GM18505 (cell line): Measurements from ENCODE around the gene RBCK1.
"Not testable (repeated sequence)": the region's sequence is repeated elsewhere in the genome, so short reads cannot be mapped to it uniquely, and the experiment has no call there.

ENCODE experiments used
- ATAC-seq: cut with Tn5 transposase; IDR thresholded peaks from one replicate; pipeline ENCODE4 v1.9.1; 2021; ENCODE audit not compliant: unreplicated experiment
- POLR2A ChIP-seq: IDR thresholded peaks from 4 replicates; pipeline ENCODE4 v1.6.1; 2011; ENCODE audit warnings: borderline replicate concordance; ENCODE audit not compliant: insufficient read depth, insufficient read length; ENCODE audit errors: extremely low read depth

RBCK1 gene

GRCh38 chr20:382291-383115, 25.6 kb upstream of the RBCK1 start:
- peak; percentile 11 for ATAC-seq
- no peak for TF ChIP-seq POLR2A

- ATAC-seq = no peak
- no peak for TF ChIP-seq POLR2A
Measured at GRCh38 chr20:383889-384288, 24.2 kb upstream of the RBCK1 start.

GRCh38 chr20:384723-385122, 23.4 kb upstream of the RBCK1 start:
- ATAC-seq = no peak
- TF ChIP-seq POLR2A = no peak

- ATAC-seq = no peak
- no peak for TF ChIP-seq POLR2A
Measured at GRCh38 chr20:385448-385847, 22.7 kb upstream of the RBCK1 start.

- ATAC-seq = not testable (repeated sequence)
Measured at GRCh38 chr20:386634-387033, 21.5 kb upstream of the RBCK1 start.

GRCh38 chr20:387520-387919, 20.6 kb upstream of the RBCK1 start:
- TF ChIP-seq POLR2A = no peak
- no peak for ATAC-seq

- no peak for TF ChIP-seq POLR2A
- no peak for ATAC-seq
Measured at GRCh38 chr20:388034-388994, 19.8 kb upstream of the RBCK1 start.

- ATAC-seq = no peak
- no peak for TF ChIP-seq POLR2A
Measured at GRCh38 chr20:389220-389619, 18.9 kb upstream of the RBCK1 start.

- TF ChIP-seq POLR2A = no peak
- ATAC-seq = no peak
Measured at GRCh38 chr20:391041-391711, 16.9 kb upstream of the RBCK1 start.

- not testable (repeated sequence) for ATAC-seq
Measured at GRCh38 chr20:393296-393695, 14.8 kb upstream of the RBCK1 start.

- TF ChIP-seq POLR2A = no peak
- no peak for ATAC-seq
Measured at GRCh38 chr20:396252-396618, 11.9 kb upstream of the RBCK1 start.

GRCh38 chr20:396619-397431, 11.3 kb upstream of the RBCK1 start:
- no peak for TF ChIP-seq POLR2A

More at GRCh38 chr20:396619-397431, 11.3 kb upstream of the RBCK1 start:
- no peak for ATAC-seq
